Calu3 (cell line): ENCODE results near the gene PRIM2. TPM values are rescaled to one million over a fixed set of nuclear protein-coding genes. Genes with fewer than 3 reads are reported as not detected.
"Not testable (repeated sequence)": the region's sequence is repeated elsewhere in the genome, so short reads cannot be mapped to it uniquely, and the experiment has no call there.

Experiments
- BruUV-seq: library from RNA; stranded (reverse); fragments of 400-500 nt; replicated peaks from 2 replicates; lab custom pipeline; 2021; lab: Mats Ljungman, UMichigan
- CTCF ChIA-PET: fragments of 300-600 bp; sonication (Branson Sonifier 250); formaldehyde crosslinking; loops from one replicate; lab custom pipeline; 2022; ENCODE audit warnings: antibody characterized with exemption; lab: Charles Lee
- DNase-seq: peaks from one replicate; pipeline ENCODE4 v3.0.0; 2022
- H3K27ac Mint-ChIP-seq: one replicate; pipeline ENCODE4 v1.8.0; 2022; ENCODE audit warnings: mixed read lengths; ENCODE audit not compliant: unreplicated experiment
- H3K27me3 Mint-ChIP-seq: one replicate; pipeline ENCODE4 v1.8.0; 2022; ENCODE audit warnings: mixed read lengths; ENCODE audit not compliant: unreplicated experiment
- H3K36me3 Mint-ChIP-seq: one replicate; pipeline ENCODE4 v1.8.0; 2022; ENCODE audit warnings: mild to moderate bottlenecking, moderate library complexity, mixed read lengths; ENCODE audit not compliant: insufficient read depth, unreplicated experiment
- H3K4me1 Mint-ChIP-seq: one replicate; pipeline ENCODE4 v1.8.0; 2022; ENCODE audit warnings: mild to moderate bottlenecking, low read depth, mixed read lengths; ENCODE audit not compliant: unreplicated experiment
- H3K4me3 Mint-ChIP-seq: one replicate; pipeline ENCODE4 v1.8.0; 2022; ENCODE audit warnings: mild to moderate bottlenecking, low read depth, moderate library complexity, mixed read lengths; ENCODE audit not compliant: unreplicated experiment
- H3K9me3 Mint-ChIP-seq: one replicate; pipeline ENCODE4 v1.8.0; 2022; ENCODE audit warnings: low read depth, mixed read lengths; ENCODE audit not compliant: unreplicated experiment
- CTCF ChIP-seq: fragments of 200-600 bp; IDR thresholded peaks from one replicate; pipeline ENCODE4 v1.8.0; 2022; ENCODE audit warnings: antibody characterized with exemption; ENCODE audit not compliant: unreplicated experiment
- intact Hi-C: fragments of 100-400 bp; cut with micrococcal nuclease; formaldehyde crosslinking; loops from one replicate; pipeline ENCODE4 v1.10.0; 2022; ENCODE audit not compliant: unreplicated experiment
- total RNA-seq: library from RNA; stranded (reverse); gene quantifications from 2 replicates; pipeline ENCODE4 v1.2.3, GENCODE V29; 2022

Gene PRIM2
- total RNA-seq, 1 experiment from 2014 or later, result 32.3 TPM

- BruUV-seq, result no TSS peak
- no peak overlapping the region for H3K27ac Mint-ChIP-seq
- DNase-seq, result no peak
- H3K9me3 Mint-ChIP-seq, result peaks cover 20% of the 10 kb centered on the region
- intact Hi-C loops, result no loop called here
- H3K4me1 Mint-ChIP-seq, result no peaks in the 10 kb centered on the region
- H3K36me3 Mint-ChIP-seq, result peaks cover 27% of the 10 kb centered on the region
- no peaks in the 10 kb centered on the region for H3K27me3 Mint-ChIP-seq
- TF ChIP-seq CTCF, result no peak
- H3K4me3 Mint-ChIP-seq, result no peak overlapping the region
- CTCF ChIA-PET, result interaction anchor here (0.7 kb wide), 1 partner anchor 69 kb away, joined by 9 read pairs; no protein-coding TSS in a partner anchor
Measured at GRCh38 chr6:57329933-57330332, 12.5 kb downstream of the PRIM2 start.

GRCh38 chr6:57342148-57342669, 24.8 kb downstream of the PRIM2 start:
- BruUV-seq, result no TSS peak
- Mint-ChIP-seq H3K27me3 (no peaks in the 10 kb centered on the region), H3K4me1 (peaks cover 8% of the 10 kb centered on the region), H3K27ac (no peak overlapping the region), H3K4me3 (no peak overlapping the region), H3K36me3 (no peaks in the 10 kb centered on the region), H3K9me3 (peaks cover 5% of the 10 kb centered on the region)
- DNase-seq, result no peak
- intact Hi-C loops, result no loop called here
- no peak for TF ChIP-seq CTCF
- CTCF ChIA-PET, result no interaction called here

GRCh38 chr6:57343342-57343741, 25.9 kb downstream of the PRIM2 start:
- not testable (repeated sequence) for H3K4me1 Mint-ChIP-seq, BruUV-seq

GRCh38 chr6:57346715-57347114, 29.3 kb downstream of the PRIM2 start:
- H3K27me3 Mint-ChIP-seq, H3K4me1 Mint-ChIP-seq, BruUV-seq, CTCF ChIA-PET, DNase-seq, H3K4me3 Mint-ChIP-seq, intact Hi-C loops, H3K27ac Mint-ChIP-seq, H3K9me3 Mint-ChIP-seq, H3K36me3 Mint-ChIP-seq: not testable (repeated sequence)

More at GRCh38 chr6:57343342-57343741, 25.9 kb downstream of the PRIM2 start:
- CTCF ChIA-PET, H3K27ac Mint-ChIP-seq, H3K9me3 Mint-ChIP-seq, H3K27me3 Mint-ChIP-seq, DNase-seq, intact Hi-C loops, H3K4me3 Mint-ChIP-seq, H3K36me3 Mint-ChIP-seq: not testable (repeated sequence)

GRCh38 chr6:57347597-57347996, 30.2 kb downstream of the PRIM2 start:
- H3K4me3 Mint-ChIP-seq, result not testable (repeated sequence)

GRCh38 chr6:57350443-57350842, 33.0 kb downstream of the PRIM2 start:
- H3K27ac Mint-ChIP-seq, H3K4me3 Mint-ChIP-seq, H3K4me1 Mint-ChIP-seq, DNase-seq, intact Hi-C loops, H3K9me3 Mint-ChIP-seq, H3K27me3 Mint-ChIP-seq, BruUV-seq, H3K36me3 Mint-ChIP-seq, CTCF ChIA-PET: not testable (repeated sequence)

More at GRCh38 chr6:57347597-57347996, 30.2 kb downstream of the PRIM2 start:
- H3K27me3 Mint-ChIP-seq, DNase-seq, BruUV-seq, H3K36me3 Mint-ChIP-seq, H3K4me1 Mint-ChIP-seq, CTCF ChIA-PET, H3K27ac Mint-ChIP-seq, H3K9me3 Mint-ChIP-seq, intact Hi-C loops: not testable (repeated sequence)

GRCh38 chr6:57352596-57352995, 35.2 kb downstream of the PRIM2 start:
- H3K9me3 Mint-ChIP-seq, H3K36me3 Mint-ChIP-seq, H3K4me3 Mint-ChIP-seq, DNase-seq, BruUV-seq, intact Hi-C loops, H3K4me1 Mint-ChIP-seq, CTCF ChIA-PET, H3K27ac Mint-ChIP-seq, H3K27me3 Mint-ChIP-seq: not testable (repeated sequence)

GRCh38 chr6:57358319-57358718, 40.9 kb downstream of the PRIM2 start:
- H3K27me3 Mint-ChIP-seq, intact Hi-C loops, H3K4me3 Mint-ChIP-seq, H3K36me3 Mint-ChIP-seq, DNase-seq, BruUV-seq, CTCF ChIA-PET, H3K27ac Mint-ChIP-seq, H3K4me1 Mint-ChIP-seq, H3K9me3 Mint-ChIP-seq: not testable (repeated sequence)

- H3K27me3 Mint-ChIP-seq, H3K9me3 Mint-ChIP-seq, CTCF ChIA-PET, BruUV-seq, DNase-seq, intact Hi-C loops, H3K4me1 Mint-ChIP-seq, H3K4me3 Mint-ChIP-seq, H3K36me3 Mint-ChIP-seq, H3K27ac Mint-ChIP-seq: not testable (repeated sequence)
Measured at GRCh38 chr6:57359766-57360165, 42.3 kb downstream of the PRIM2 start.
